K562 (cell line): ENCODE measurements around the gene NIFK. TPM values are rescaled to one million over a fixed set of nuclear protein-coding genes. Genes with fewer than 3 reads are reported as not detected.

Experiments used
- ATAC-seq: fragments of 200-7000 bp; cut with Tn5 transposase; 3 replicates; pipeline ENCODE4 v1.9.1; 2020; ENCODE audit warnings: moderate library complexity
- BruUV-seq: library from RNA; stranded (reverse); fragments of 400-500 nt; replicated peaks from 2 replicates; lab custom pipeline; 2021; lab: Mats Ljungman, UMichigan
- CTCF ChIA-PET: fragments of 300-600 bp; formaldehyde crosslinking; extraction: SDS; loops from one replicate; lab custom pipeline; 2021; ENCODE audit warnings: low intra/inter-chr PET ratio; lab: Yijun Ruan, JAX
- POLR2A ChIA-PET: fragments of 300-600, 350-650 bp; sonication (Branson Sonifier 250); formaldehyde crosslinking; extraction: SDS; loops from one replicate; lab custom pipeline; 2021; ENCODE audit warnings: antibody characterized with exemption, inconsistent platforms; lab: Yijun Ruan, JAX
- DNase-seq, 4 experiments: peaks; one replicate each; pipeline versions ENCODE4 v3.0.0 to v3.0.0-alpha.2; 2011 to 2018; ENCODE audit warnings: low spot score in 3 of 4, mixed read lengths in 3 of 4; ENCODE audit errors: extremely low read depth in 1 of 4
- FAIRE-seq: peaks from 2 replicates; lab custom pipeline; 2011; peaks lifted over from hg19 to GRCh38; lab: Jason Lieb, UNC
- H2AFZ ChIP-seq: 2 replicates; pipeline ENCODE4 v1.6.0; 2011; ENCODE audit warnings: low read depth, low read length, control low read depth, inconsistent platforms
- H3K27ac ChIP-seq: fragments of 200-600 bp; 3 replicates; pipeline ENCODE4 v1.8.0; 2011; ENCODE audit warnings: low read depth, mild to moderate bottlenecking, control low read depth, inconsistent platforms, low read length, moderate library complexity, mixed read lengths; ENCODE audit errors: extremely low read depth
- H3K27me3 ChIP-seq, 2 experiments: fragments of 300-600 bp in 1 of 2; 2 replicates in 1 of 2; 3 replicates in 1 of 2; pipeline versions ENCODE4 v1.6.0 to v1.8.0; 2011; ENCODE audit warnings: inconsistent platforms in 2 of 2, low read length in 2 of 2, mild to moderate bottlenecking in 1 of 2, mixed read lengths in 1 of 2, moderate library complexity in 1 of 2; ENCODE audit not compliant: control insufficient read depth in 2 of 2, insufficient read depth in 2 of 2
- H3K36me3 ChIP-seq: fragments of 300-600 bp; 3 replicates; pipeline ENCODE4 v1.8.0; 2011; ENCODE audit warnings: mild to moderate bottlenecking, low read length, inconsistent platforms; ENCODE audit not compliant: control insufficient read depth, insufficient read depth
- H3K4me1 ChIP-seq, 2 experiments: fragments of 200-600 bp in 1 of 2; replicated peaks in 1 of 2; 2 replicates in 1 of 2; 3 replicates in 1 of 2; pipeline versions ENCODE4 v1.5.1 to v1.8.0; 2011; ENCODE audit warnings: inconsistent platforms in 2 of 2, low read length in 2 of 2, mild to moderate bottlenecking in 1 of 2, mixed read lengths in 1 of 2, moderate library complexity in 1 of 2; ENCODE audit not compliant: control insufficient read depth in 2 of 2, insufficient read depth in 2 of 2
- H3K4me2 ChIP-seq: 2 replicates; pipeline ENCODE4 v1.6.1; 2011; ENCODE audit warnings: low read length, control low read depth, inconsistent platforms, mixed read lengths; ENCODE audit not compliant: insufficient read depth
- H3K4me3 ChIP-seq: fragments of 200-600 bp; sonication (generic), shearing (Covaris generic); 2 replicates; pipeline ENCODE4 v1.5.1; 2016; ENCODE audit warnings: control low read depth, inconsistent platforms
- H3K79me2 ChIP-seq: fragments of 200-600 bp; 3 replicates; pipeline ENCODE4 v1.8.0; 2011; ENCODE audit warnings: low read length, inconsistent platforms; ENCODE audit not compliant: control insufficient read depth, insufficient read depth
- H3K9ac ChIP-seq, 2 experiments: 2 replicates each; pipeline versions ENCODE4 v1.6.0 to v1.6.1; 2011; ENCODE audit warnings: low read depth in 2 of 2, low read length in 2 of 2, control low read depth in 1 of 2, inconsistent platforms in 1 of 2, mild to moderate bottlenecking in 1 of 2, mixed read lengths in 1 of 2; ENCODE audit not compliant: insufficient read depth in 1 of 2
- H3K9me1 ChIP-seq: one replicate; pipeline ENCODE4 v1.6.0; 2011; ENCODE audit warnings: inconsistent platforms, mild to moderate bottlenecking, low read length, moderate library complexity; ENCODE audit not compliant: control insufficient read depth, insufficient read depth
- H3K9me3 ChIP-seq: replicated peaks from 2 replicates; pipeline ENCODE4 v1.5.1; 2011; ENCODE audit warnings: low read depth, low read length, inconsistent platforms; ENCODE audit not compliant: control insufficient read depth, insufficient read depth
- H4K20me1 ChIP-seq: replicated peaks from 2 replicates; pipeline ENCODE4 v1.6.1; 2011; ENCODE audit warnings: low read length, inconsistent platforms, mixed read lengths; ENCODE audit not compliant: control insufficient read depth, insufficient read depth
- C11orf30 ChIP-seq: fragments of 450-650 bp; IDR thresholded peaks from 2 replicates; pipeline ENCODE4 v1.6.1; 2016; ENCODE audit warnings: low read depth, mild to moderate bottlenecking
- NCOA6 ChIP-seq: fragments of 450-650 bp; IDR thresholded peaks from 2 replicates; pipeline ENCODE4 v1.6.1; 2017; ENCODE audit warnings: mild to moderate bottlenecking
- NFXL1 ChIP-seq: fragments of 450-650 bp; formaldehyde crosslinking; IDR thresholded peaks from 2 replicates; pipeline ENCODE4 v1.4.0; 2021; ENCODE audit warnings: mild to moderate bottlenecking
- POLR2AphosphoS5 ChIP-seq: IDR thresholded peaks from 2 replicates; pipeline ENCODE4 v1.6.1; 2011; ENCODE audit warnings: mild to moderate bottlenecking, low read depth, low read length, moderate library complexity; ENCODE audit not compliant: control insufficient read depth, insufficient read depth
- RBM22 ChIP-seq: fragments of 200-400 bp; formaldehyde crosslinking; IDR thresholded peaks from 2 replicates; pipeline ENCODE4 v1.6.1; 2018; ENCODE audit warnings: low read length, low read depth; ENCODE audit not compliant: poor library complexity, severe bottlenecking
- ZNF316 ChIP-seq: fragments of 450-650 bp; IDR thresholded peaks from 2 replicates; pipeline ENCODE4 v1.6.1; 2016
- WGBS: fragments of 100-300 bp; shearing (Covaris generic); methylation state at CpG from one replicate; pipeline ENCODE4 v1.1.6; 2016; ENCODE audit warnings: low coverage, mixed read lengths; ENCODE audit not compliant: insufficient coverage; ENCODE audit errors: missing lambda C conversion rate; 5-methylcytosine and 5-hydroxymethylcytosine counted together
- in situ Hi-C: fragments of 300-500 bp; cut with MboI; formaldehyde crosslinking; loops from 4 replicates; pipeline ENCODE4 v1.15.0; 2018; ENCODE audit warnings: inconsistent platforms, mixed read lengths
- intact Hi-C: fragments of 100-400 bp; cut with micrococcal nuclease; formaldehyde crosslinking; loops from 2 replicates; pipeline ENCODE4 v1.14.2; 2022
- polyA plus RNA-seq, 8 experiments: library from polyadenylated mRNA; depleted of rRNA in 4 of 8; stranded (reverse) in 5 of 8; unstranded in 3 of 8; fragments of >200 nt; fragmentation: Nextera tagmentation in 2 of 8; fragmentation: Illumina TruSeq in 1 of 8; extraction: Ambion mirVana in 2 of 8; extraction: Trizol in 1 of 8; gene quantifications; 2 replicates each; pipeline versions ENCODE4 v1.2.1 to v1.2.3, GENCODE V29; 2011 to 2014; ENCODE audit warnings: inconsistent platforms in 1 of 8, missing spikeins in 1 of 8
- total RNA-seq, 7 experiments: library from RNA; depleted of rRNA in 6 of 7; stranded (reverse); fragments of >200 nt in 6 of 7; fragmentation: Illumina TruSeq in 2 of 7; extraction: Trizol in 2 of 7; gene quantifications; 2 replicates each; pipeline versions ENCODE4 v1.2.1 to v1.2.3, GENCODE V29; 2011 to 2021; ENCODE audit warnings: low replicate concordance in 1 of 7

NIFK gene
- total and polyA plus RNA-seq, 9 of the 15 experiments (the other 6 are each of a cell fraction or from before 2014, with no cell fraction given), result 60.2 to 426 (median 183) TPM

- DNase-seq (no peak), ATAC-seq (no peak), FAIRE-seq (no peak)
- Histone ChIP-seq H3K9ac (no peak overlapping the region), H3K4me1 (no peaks in the 10 kb centered on the region), H4K20me1 (0 out of 2 replicates have a peak, but pooled peaks cover 3% of the 10 kb centered on the region), H3K27me3 (no peaks in the 10 kb centered on the region), H3K9me1 (no peaks in the 10 kb centered on the region), H3K4me2 (no peak overlapping the region), H3K36me3 (peaks cover 88% of the 10 kb centered on the region), H3K9me3 (no peaks in the 10 kb centered on the region), H3K79me2 (peaks cover 41% of the 10 kb centered on the region), H3K4me3 (no peak overlapping the region), H3K27ac (no peak overlapping the region), H2AFZ (no peak overlapping the region)
- intact Hi-C loops, result no loop called here
- 93% methylated on average over 6 of the region's 6 CpGs for WGBS
- in situ Hi-C loops, result no loop called here
- TF ChIP-seq NFXL1 (CRISPR knock-in tag), result no peak
- no peak for TF ChIP-seq NCOA6
- TF ChIP-seq POLR2AphosphoS5, result 0 out of 2 replicates have a peak, but pooled peaks have one; percentile 19
- ChIA-PET POLR2A (interaction anchor here (0.7 to 2.2 kb wide), 5 partner anchors 31 to 200 kb away, joined by 3 to 9 read pairs (median 3); partner anchors contain the start of gene RNU4ATAC), CTCF (no interaction called here)
- no TSS peak for BruUV-seq
Measured at GRCh38 chr2:121731366-121731765, 5.3 kb downstream of the NIFK start.

- in situ Hi-C loops (no loop called here), intact Hi-C loops (no loop called here)
- ChIA-PET CTCF (no interaction called here), POLR2A (interaction anchor here (1.2 kb wide), 1 partner anchor 197 kb away, joined by 3 read pairs; no protein-coding TSS in a partner anchor)
- no TSS peak for BruUV-seq
- FAIRE-seq (no peak), DNase-seq (no peak), ATAC-seq (no peak)
- TF ChIP-seq RBM22 (no peak), ZNF316 (peak; percentile 70), C11orf30 (peak; percentile 57; the same call in 1 of the 2 replicates)
- H3K4me1 ChIP-seq, result peaks cover 5 to 6% of the 10 kb centered on the region in 2 experiments; a peak in 4 of 5 replicates
- no peaks in the 10 kb centered on the region for H3K27me3 ChIP-seq
- H4K20me1 ChIP-seq, result 0 out of 2 replicates have a peak, but pooled peaks cover 3% of the 10 kb centered on the region
- no peak overlapping the region for H3K4me2 ChIP-seq
- H3K9ac ChIP-seq, result no peak overlapping the region
- peaks cover 64% of the 10 kb centered on the region for H3K36me3 ChIP-seq
- H3K27ac ChIP-seq, result no peak overlapping the region
- no peaks in the 10 kb centered on the region for H3K9me1 ChIP-seq
- no peak overlapping the region for H2AFZ ChIP-seq
- peaks cover 13% of the 10 kb centered on the region for H3K79me2 ChIP-seq
- H3K4me3 ChIP-seq, result no peak overlapping the region
- no peaks in the 10 kb centered on the region for H3K9me3 ChIP-seq
Measured at GRCh38 chr2:121727950-121728349, 8.7 kb downstream of the NIFK start.
